Omental fat pad (tissue), 4 donors: ENCODE results near the gene NATD1. TPM values are rescaled to one million over a fixed set of nuclear protein-coding genes. Genes with fewer than 3 reads are reported as not detected.

Experiments used
- ATAC-seq: fragments of 150-250 bp; one replicate; pipeline ENCODE4 v1.9.1; 2016; ENCODE audit warnings: mild to moderate bottlenecking, moderate library complexity; ENCODE audit not compliant: low FRiP score
- DNase-seq: peaks from one replicate; pipeline ENCODE4 v3.0.0-alpha.2; 2019; ENCODE audit warnings: low spot score
- CTCF ChIP-seq, 3 donors: fragments of 450-650 bp; IDR thresholded peaks; one replicate each; pipeline ENCODE4 v1.5.1; 2016 to 2017; ENCODE audit warnings: antibody characterized with exemption in 3 of 3, mild to moderate bottlenecking in 3 of 3, moderate library complexity in 2 of 3
- total RNA-seq, 4 donors: library from RNA; depleted of rRNA; stranded (reverse); fragments of >200 nt; gene quantifications; one replicate each; pipeline ENCODE4 v1.1.0, GENCODE V29; 2016

NATD1 gene
- total RNA-seq, 4 donors from 2014 or later = 7.5 to 19.1 (median 9.6) TPM

DNA sequence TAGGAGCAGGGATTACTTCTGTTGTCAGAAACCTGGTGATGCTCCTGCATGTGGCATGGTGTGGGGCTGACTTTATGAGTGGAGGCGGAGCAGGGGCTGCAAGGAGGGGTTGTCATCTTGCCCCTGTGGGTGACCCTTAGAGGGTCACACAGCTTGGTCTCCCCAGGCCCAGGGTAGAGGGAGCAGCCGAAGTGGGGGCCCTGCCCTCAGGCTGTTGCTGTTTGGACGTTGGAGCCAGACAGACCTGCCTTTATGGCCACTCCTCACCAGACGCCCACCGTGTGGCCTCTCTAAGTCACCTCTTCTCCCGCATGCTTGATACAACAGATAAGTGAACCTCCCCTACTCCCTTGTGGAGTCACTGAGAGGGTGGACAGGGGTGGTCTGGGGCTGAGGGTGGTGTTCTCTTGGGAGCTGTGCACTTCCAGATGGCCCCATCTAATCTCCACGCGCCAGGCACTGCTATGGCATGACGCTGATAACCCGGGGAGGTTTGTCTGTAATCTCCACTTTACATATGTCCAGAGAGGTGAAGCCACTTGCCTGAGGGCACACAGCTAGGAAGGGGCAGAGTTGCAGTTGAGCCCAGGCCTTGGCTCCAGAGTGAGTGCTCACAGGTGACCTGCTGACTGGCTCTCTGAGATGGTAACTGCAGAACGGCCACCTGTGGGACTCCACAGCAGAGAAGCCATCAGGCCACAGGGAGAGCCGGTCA, 41.3 kb upstream of the NATD1 start:
- no peak for TF ChIP-seq CTCF (IDR thresholded peaks at IDR 0.05)
- no peak for DNase-seq
- no peak for ATAC-seq

GRCh38 chr17:21293831-21294210, 40.6 kb upstream of the NATD1 start:
- DNase-seq (no peak), ATAC-seq (no peak)
- no peak for TF ChIP-seq CTCF (IDR thresholded peaks at IDR 0.05)

GRCh38 chr17:21292867-21293830, 39.9 kb upstream of the NATD1 start:
- no peak for ATAC-seq
- no peak for DNase-seq
- no peak for TF ChIP-seq CTCF (IDR thresholded peaks at IDR 0.05)

DNA sequence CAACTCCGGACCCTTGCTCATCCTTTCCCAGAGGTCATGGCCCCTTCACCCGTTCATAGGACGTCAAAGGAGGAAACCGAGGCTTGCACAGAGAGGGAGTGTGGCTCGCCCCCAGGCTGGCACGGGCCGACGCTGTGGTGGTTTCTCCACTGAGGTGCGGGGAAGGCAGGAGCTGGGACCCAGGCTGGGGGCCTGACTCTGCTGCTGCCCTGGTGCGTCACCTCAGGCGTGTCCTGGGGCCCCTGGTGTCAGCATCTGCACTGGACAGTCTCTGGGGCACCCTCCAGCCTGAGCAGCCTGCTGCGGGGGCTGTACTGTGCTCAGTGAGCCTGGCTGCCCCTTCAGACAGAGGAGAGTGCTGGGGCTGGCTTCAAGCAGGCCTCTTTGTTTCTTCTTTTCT, 38.7 kb upstream of the NATD1 start:
- ATAC-seq (no peak), DNase-seq (no peak)
- TF ChIP-seq CTCF (IDR thresholded peaks at IDR 0.05) = no peak

GRCh38 chr17:21291357-21291756, 38.1 kb upstream of the NATD1 start:
- DNase-seq (no peak), ATAC-seq (no peak)

GRCh38 chr17:21289902-21290571, 36.8 kb upstream of the NATD1 start:
- TF ChIP-seq CTCF (IDR thresholded peaks at IDR 0.05) = no peak
- DNase-seq (no peak), ATAC-seq (no peak)

More at GRCh38 chr17:21291357-21291756, 38.1 kb upstream of the NATD1 start:
- TF ChIP-seq CTCF (IDR thresholded peaks at IDR 0.05) = no peak
